Liver (tissue), 3 donors: ENCODE measurements around the gene ENAH.

Experiments
- EGR1 ChIP-seq, 2 donors: IDR thresholded peaks; 2 replicates each; pipeline ENCODE4 v1.6.1; 2016 to 2018; ENCODE audit warnings: antibody characterized with exemption in 2 of 2, low read depth in 2 of 2
- HNF4G ChIP-seq: IDR thresholded peaks from 2 replicates; pipeline ENCODE4 v1.6.1; 2016; ENCODE audit warnings: antibody characterized with exemption
- JUND ChIP-seq, 2 donors: IDR thresholded peaks; 2 replicates each; pipeline ENCODE4 v1.6.1; 2016; ENCODE audit warnings: antibody characterized with exemption in 2 of 2
- RAD21 ChIP-seq, 2 donors: IDR thresholded peaks; 2 replicates each; pipeline ENCODE4 v1.6.1; 2016; ENCODE audit warnings: antibody characterized with exemption in 2 of 2, mild to moderate bottlenecking in 2 of 2
- SP1 ChIP-seq: IDR thresholded peaks from 2 replicates; pipeline ENCODE4 v1.6.1; 2018; ENCODE audit warnings: antibody characterized with exemption, mild to moderate bottlenecking
- TAF1 ChIP-seq: conservative IDR thresholded peaks from 2 replicates; pipeline ENCODE4 v1.6.1; 2016; ENCODE audit warnings: antibody characterized with exemption, mild to moderate bottlenecking
- YY1 ChIP-seq: IDR thresholded peaks from 2 replicates; pipeline ENCODE4 v1.6.1; 2016; ENCODE audit warnings: antibody characterized with exemption, mild to moderate bottlenecking
- TF ChIP-seq, protein P1 (sequence below): fragments of 150-350 bp; IDR thresholded peaks from 2 replicates; pipeline ENCODE4 v1.5.1; 2017; ENCODE audit warnings: improper control_type of control experiment, low read depth, low read length; ENCODE audit not compliant: missing input control
- TF ChIP-seq, protein P2 (sequence below): IDR thresholded peaks from 2 replicates; pipeline ENCODE4 v1.6.1; 2016; ENCODE audit warnings: antibody characterized with exemption
- TF ChIP-seq, protein P3 (sequence below): IDR thresholded peaks from 2 replicates; pipeline ENCODE4 v1.6.1; 2016; ENCODE audit warnings: antibody characterized with exemption, mild to moderate bottlenecking
- TF ChIP-seq, protein P4 (sequence below): IDR thresholded peaks from 2 replicates; pipeline ENCODE4 v1.6.1; 2016; ENCODE audit warnings: antibody characterized with exemption
- donor health status: healthy.
- donor health status: healthy.

DNA sequence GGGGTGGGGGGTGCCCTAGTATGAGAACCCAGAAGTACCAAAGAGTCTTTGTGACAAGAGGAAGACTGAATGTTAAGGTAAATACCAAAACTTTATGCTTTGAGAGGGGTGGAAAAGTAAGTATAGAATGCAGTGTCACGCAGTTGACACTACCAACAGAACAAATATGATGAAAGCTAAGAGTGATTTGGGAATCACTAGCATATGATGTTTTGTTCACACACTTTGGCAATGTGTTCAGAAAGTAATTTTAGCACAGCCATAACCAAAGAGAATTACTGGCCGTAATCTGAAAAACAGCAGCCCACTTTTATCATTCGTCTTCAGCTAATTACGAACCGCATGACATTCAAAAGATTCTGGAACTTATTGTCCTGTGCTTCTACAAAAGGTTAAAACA lies 59.5 kb downstream of the ENAH start:
- TF ChIP-seq, protein P1, sequence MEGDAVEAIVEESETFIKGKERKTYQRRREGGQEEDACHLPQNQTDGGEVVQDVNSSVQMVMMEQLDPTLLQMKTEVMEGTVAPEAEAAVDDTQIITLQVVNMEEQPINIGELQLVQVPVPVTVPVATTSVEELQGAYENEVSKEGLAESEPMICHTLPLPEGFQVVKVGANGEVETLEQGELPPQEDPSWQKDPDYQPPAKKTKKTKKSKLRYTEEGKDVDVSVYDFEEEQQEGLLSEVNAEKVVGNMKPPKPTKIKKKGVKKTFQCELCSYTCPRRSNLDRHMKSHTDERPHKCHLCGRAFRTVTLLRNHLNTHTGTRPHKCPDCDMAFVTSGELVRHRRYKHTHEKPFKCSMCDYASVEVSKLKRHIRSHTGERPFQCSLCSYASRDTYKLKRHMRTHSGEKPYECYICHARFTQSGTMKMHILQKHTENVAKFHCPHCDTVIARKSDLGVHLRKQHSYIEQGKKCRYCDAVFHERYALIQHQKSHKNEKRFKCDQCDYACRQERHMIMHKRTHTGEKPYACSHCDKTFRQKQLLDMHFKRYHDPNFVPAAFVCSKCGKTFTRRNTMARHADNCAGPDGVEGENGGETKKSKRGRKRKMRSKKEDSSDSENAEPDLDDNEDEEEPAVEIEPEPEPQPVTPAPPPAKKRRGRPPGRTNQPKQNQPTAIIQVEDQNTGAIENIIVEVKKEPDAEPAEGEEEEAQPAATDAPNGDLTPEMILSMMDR = no peak
- TF ChIP-seq EGR1 (IDR thresholded peaks at IDR 0.05; ENCODE audit: low read depth in 2 of 2) (no peak), JUND (IDR thresholded peaks at IDR 0.05) (no peak), RAD21 (IDR thresholded peaks at IDR 0.05) (no peak), HNF4G (no peak), SP1 (no peak), TAF1 (no peak), YY1 (no peak)
- TF ChIP-seq, protein P2, sequence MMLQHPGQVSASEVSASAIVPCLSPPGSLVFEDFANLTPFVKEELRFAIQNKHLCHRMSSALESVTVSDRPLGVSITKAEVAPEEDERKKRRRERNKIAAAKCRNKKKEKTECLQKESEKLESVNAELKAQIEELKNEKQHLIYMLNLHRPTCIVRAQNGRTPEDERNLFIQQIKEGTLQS = no peak
- TF ChIP-seq, protein P3, sequence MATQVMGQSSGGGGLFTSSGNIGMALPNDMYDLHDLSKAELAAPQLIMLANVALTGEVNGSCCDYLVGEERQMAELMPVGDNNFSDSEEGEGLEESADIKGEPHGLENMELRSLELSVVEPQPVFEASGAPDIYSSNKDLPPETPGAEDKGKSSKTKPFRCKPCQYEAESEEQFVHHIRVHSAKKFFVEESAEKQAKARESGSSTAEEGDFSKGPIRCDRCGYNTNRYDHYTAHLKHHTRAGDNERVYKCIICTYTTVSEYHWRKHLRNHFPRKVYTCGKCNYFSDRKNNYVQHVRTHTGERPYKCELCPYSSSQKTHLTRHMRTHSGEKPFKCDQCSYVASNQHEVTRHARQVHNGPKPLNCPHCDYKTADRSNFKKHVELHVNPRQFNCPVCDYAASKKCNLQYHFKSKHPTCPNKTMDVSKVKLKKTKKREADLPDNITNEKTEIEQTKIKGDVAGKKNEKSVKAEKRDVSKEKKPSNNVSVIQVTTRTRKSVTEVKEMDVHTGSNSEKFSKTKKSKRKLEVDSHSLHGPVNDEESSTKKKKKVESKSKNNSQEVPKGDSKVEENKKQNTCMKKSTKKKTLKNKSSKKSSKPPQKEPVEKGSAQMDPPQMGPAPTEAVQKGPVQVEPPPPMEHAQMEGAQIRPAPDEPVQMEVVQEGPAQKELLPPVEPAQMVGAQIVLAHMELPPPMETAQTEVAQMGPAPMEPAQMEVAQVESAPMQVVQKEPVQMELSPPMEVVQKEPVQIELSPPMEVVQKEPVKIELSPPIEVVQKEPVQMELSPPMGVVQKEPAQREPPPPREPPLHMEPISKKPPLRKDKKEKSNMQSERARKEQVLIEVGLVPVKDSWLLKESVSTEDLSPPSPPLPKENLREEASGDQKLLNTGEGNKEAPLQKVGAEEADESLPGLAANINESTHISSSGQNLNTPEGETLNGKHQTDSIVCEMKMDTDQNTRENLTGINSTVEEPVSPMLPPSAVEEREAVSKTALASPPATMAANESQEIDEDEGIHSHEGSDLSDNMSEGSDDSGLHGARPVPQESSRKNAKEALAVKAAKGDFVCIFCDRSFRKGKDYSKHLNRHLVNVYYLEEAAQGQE = no peak
- TF ChIP-seq, protein P4, sequence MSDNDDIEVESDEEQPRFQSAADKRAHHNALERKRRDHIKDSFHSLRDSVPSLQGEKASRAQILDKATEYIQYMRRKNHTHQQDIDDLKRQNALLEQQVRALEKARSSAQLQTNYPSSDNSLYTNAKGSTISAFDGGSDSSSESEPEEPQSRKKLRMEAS = no peak
